SK-N-MC (cell line): ENCODE results near the gene PCSK5.

ENCODE experiments used
- DNase-seq: peaks from one replicate; pipeline ENCODE4 v3.0.0-alpha.2; 2011; ENCODE audit warnings: low read depth, low spot score
- H3K27ac ChIP-seq: fragments of 200-600 bp; sonication (generic); 2 replicates; pipeline ENCODE4 v1.5.1; 2016; ENCODE audit warnings: mixed run types
- H3K36me3 ChIP-seq: fragments of 200-600 bp; sonication (generic); 2 replicates; pipeline ENCODE4 v1.6.1; 2017; ENCODE audit warnings: antibody characterized with exemption, low read length, mixed read lengths; ENCODE audit not compliant: insufficient read depth
- H3K4me3 ChIP-seq: fragments of 200-600 bp; sonication (generic); 2 replicates; pipeline ENCODE4 v1.5.1; 2016
- H3K9ac ChIP-seq: fragments of 200-600 bp; sonication (generic); 2 replicates; pipeline ENCODE4 v1.8.0; 2017; ENCODE audit warnings: mixed run types, mixed read lengths; ENCODE audit not compliant: insufficient read length
- H3K9me3 ChIP-seq: fragments of 200-600 bp; sonication (generic); 2 replicates; pipeline ENCODE4 v1.6.1; 2017; ENCODE audit warnings: low read depth, mild to moderate bottlenecking, antibody characterized with exemption, low read length, moderate library complexity, mixed read lengths
- EZH2 ChIP-seq: fragments of 200-600 bp; sonication (generic); IDR thresholded peaks from one replicate; pipeline ENCODE4 v1.6.1; 2017; ENCODE audit warnings: antibody characterized with exemption
- FOXP2 ChIP-seq: optimal IDR thresholded peaks from 2 replicates; pipeline ENCODE3; 2011; ENCODE audit warnings: mild to moderate bottlenecking, moderate library complexity; ENCODE audit not compliant: insufficient read depth; ENCODE audit errors: extremely low read length, control extremely low read depth
- POLR2AphosphoS5 ChIP-seq: IDR thresholded peaks from 2 replicates; pipeline ENCODE4 v1.6.1; 2012; ENCODE audit warnings: mild to moderate bottlenecking, low read depth, low read length, borderline replicate concordance

PCSK5 gene

GRCh38 chr9:76206821-76207220 lies 316.3 kb downstream of the PCSK5 start:
- no peak overlapping the region for H3K4me3 ChIP-seq
- TF ChIP-seq EZH2, result no peak
- no peak for TF ChIP-seq FOXP2
- no peak for TF ChIP-seq POLR2AphosphoS5
- DNase-seq, result no peak
- no peaks in the 10 kb centered on the region for H3K9me3 ChIP-seq
- H3K9ac ChIP-seq, result no peak overlapping the region
- no peaks in the 10 kb centered on the region for H3K36me3 ChIP-seq
- H3K27ac ChIP-seq, result no peak overlapping the region

GRCh38 chr9:76213751-76214150 lies 323.3 kb downstream of the PCSK5 start:
- DNase-seq, result no peak
- Histone ChIP-seq H3K36me3 (no peaks in the 10 kb centered on the region), H3K9ac (no peak overlapping the region), H3K9me3 (no peaks in the 10 kb centered on the region), H3K4me3 (no peak overlapping the region), H3K27ac (no peak overlapping the region)
- TF ChIP-seq POLR2AphosphoS5 (no peak), FOXP2 (no peak), EZH2 (no peak)

GRCh38 chr9:76215066-76215465 lies 324.6 kb downstream of the PCSK5 start:
- Histone ChIP-seq H3K4me3 (no peak overlapping the region), H3K9me3 (no peaks in the 10 kb centered on the region), H3K27ac (no peak overlapping the region), H3K9ac (no peak overlapping the region), H3K36me3 (no peaks in the 10 kb centered on the region)
- DNase-seq, result no peak
- TF ChIP-seq FOXP2 (no peak), EZH2 (no peak), POLR2AphosphoS5 (no peak)

- no peak for TF ChIP-seq FOXP2
- Histone ChIP-seq H3K36me3 (no peaks in the 10 kb centered on the region), H3K4me3 (no peak overlapping the region), H3K9me3 (no peaks in the 10 kb centered on the region), H3K9ac (no peak overlapping the region), H3K27ac (no peak overlapping the region)
- DNase-seq, result no peak
Observed at GRCh38 chr9:76216161-76216649, 325.7 kb downstream of the PCSK5 start.

GRCh38 chr9:76218117-76218885 lies 327.8 kb downstream of the PCSK5 start:
- H3K27ac ChIP-seq, result no peak overlapping the region
- TF ChIP-seq FOXP2, result no peak
- TF ChIP-seq EZH2, result no peak
- no peak for TF ChIP-seq POLR2AphosphoS5
- H3K36me3 ChIP-seq, result no peaks in the 10 kb centered on the region
- no peaks in the 10 kb centered on the region for H3K9me3 ChIP-seq
- no peak overlapping the region for H3K4me3 ChIP-seq
- DNase-seq, result no peak
- no peak overlapping the region for H3K9ac ChIP-seq

- H3K4me3 ChIP-seq, result no peak overlapping the region
- H3K9me3 ChIP-seq, result no peaks in the 10 kb centered on the region
- no peak overlapping the region for H3K9ac ChIP-seq
- H3K36me3 ChIP-seq, result no peaks in the 10 kb centered on the region
- DNase-seq, result no peak
- TF ChIP-seq EZH2, result no peak
- TF ChIP-seq POLR2AphosphoS5, result no peak
- H3K27ac ChIP-seq, result no peak overlapping the region
Observed at GRCh38 chr9:76218886-76219445, 328.5 kb downstream of the PCSK5 start.

GRCh38 chr9:76219560-76220151 lies 329.2 kb downstream of the PCSK5 start:
- H3K4me3 ChIP-seq, result no peak overlapping the region
- H3K27ac ChIP-seq, result no peak overlapping the region
- H3K9me3 ChIP-seq, result no peaks in the 10 kb centered on the region
- no peak overlapping the region for H3K9ac ChIP-seq
- TF ChIP-seq EZH2, result no peak
- no peak for TF ChIP-seq POLR2AphosphoS5
- no peaks in the 10 kb centered on the region for H3K36me3 ChIP-seq
- no peak for DNase-seq

GRCh38 chr9:76221423-76221822 lies 330.9 kb downstream of the PCSK5 start:
- Histone ChIP-seq H3K9me3 (no peaks in the 10 kb centered on the region), H3K9ac (no peak overlapping the region), H3K36me3 (no peaks in the 10 kb centered on the region), H3K4me3 (no peak overlapping the region), H3K27ac (no peak overlapping the region)
- TF ChIP-seq FOXP2, result no peak
- no peak for TF ChIP-seq EZH2
- TF ChIP-seq POLR2AphosphoS5, result no peak
- DNase-seq, result no peak

GRCh38 chr9:76223749-76224340 lies 333.4 kb downstream of the PCSK5 start:
- Histone ChIP-seq H3K9ac (no peak overlapping the region), H3K4me3 (no peak overlapping the region), H3K9me3 (no peaks in the 10 kb centered on the region), H3K27ac (no peak overlapping the region), H3K36me3 (no peaks in the 10 kb centered on the region)
- no peak for DNase-seq
- TF ChIP-seq FOXP2 (no peak), EZH2 (no peak), POLR2AphosphoS5 (no peak)
